ENCODE data around the gene TMEM100.
A peak's percentile ranks its signal among the peaks of the same experiment; 100 is the strongest.

TMEM100 gene

DNA sequence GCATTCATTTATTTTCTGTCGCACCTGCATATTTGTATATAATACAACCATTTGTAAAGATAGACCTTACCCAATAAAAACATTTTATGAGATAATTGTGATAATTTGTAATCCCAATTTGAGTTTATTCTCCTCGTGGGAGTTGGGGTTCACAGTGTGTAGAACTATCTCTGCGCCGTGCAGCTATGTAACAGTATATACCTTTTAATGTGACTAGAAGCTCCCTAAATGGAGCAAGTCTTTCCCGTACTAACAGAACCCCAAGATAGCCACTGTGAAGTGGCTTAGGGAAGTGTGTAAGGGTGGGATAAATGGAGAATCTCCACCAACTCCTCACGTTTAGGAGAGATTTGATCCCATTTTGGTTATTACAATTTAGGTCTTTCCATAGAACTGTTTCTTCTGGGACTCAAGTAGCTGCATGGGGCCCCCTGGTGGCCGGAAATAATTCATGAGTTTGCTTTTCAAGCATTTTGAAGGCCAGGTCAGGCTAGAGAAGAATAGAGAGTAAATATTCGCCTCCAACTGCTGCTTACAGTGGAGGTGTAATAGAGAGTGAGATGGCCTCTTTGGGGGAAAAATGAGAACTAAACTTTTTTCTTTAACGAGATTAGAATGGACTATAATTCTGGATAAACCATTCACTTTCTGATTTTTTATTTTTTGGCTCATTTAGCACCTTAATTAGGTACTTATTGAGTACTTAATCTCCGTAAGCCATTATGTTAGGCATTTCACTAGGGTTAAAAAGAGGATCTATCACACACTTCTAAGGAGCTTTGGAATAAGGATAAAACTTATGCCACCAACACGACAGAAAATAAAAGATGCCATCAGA lies 4.5 kb downstream of the TMEM100 start:
- peak; percentile 50 for DNase-seq (ENCODE audit: low read depth)

DNA sequence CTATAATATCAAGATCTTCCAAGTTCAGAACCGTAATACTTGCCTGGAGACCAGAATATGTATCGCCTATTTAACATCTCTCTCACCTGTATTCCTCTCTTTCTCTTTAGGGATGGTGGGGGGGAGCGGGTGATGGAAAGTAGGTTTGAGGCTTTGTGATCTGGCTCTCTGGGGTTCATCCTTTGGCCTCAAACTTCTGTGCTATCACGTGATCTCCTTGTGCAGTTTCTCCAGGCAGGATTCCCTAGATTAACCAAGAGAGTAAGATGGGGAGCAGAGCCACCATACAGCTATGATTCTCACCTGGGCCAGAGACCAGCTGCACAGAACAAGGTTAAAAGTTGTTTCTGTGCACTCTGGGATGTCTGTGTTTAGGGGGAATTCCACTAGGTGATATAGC lies 5.2 kb downstream of the TMEM100 start:
- DNase-seq (ENCODE audit: low read depth): no peak

DNA sequence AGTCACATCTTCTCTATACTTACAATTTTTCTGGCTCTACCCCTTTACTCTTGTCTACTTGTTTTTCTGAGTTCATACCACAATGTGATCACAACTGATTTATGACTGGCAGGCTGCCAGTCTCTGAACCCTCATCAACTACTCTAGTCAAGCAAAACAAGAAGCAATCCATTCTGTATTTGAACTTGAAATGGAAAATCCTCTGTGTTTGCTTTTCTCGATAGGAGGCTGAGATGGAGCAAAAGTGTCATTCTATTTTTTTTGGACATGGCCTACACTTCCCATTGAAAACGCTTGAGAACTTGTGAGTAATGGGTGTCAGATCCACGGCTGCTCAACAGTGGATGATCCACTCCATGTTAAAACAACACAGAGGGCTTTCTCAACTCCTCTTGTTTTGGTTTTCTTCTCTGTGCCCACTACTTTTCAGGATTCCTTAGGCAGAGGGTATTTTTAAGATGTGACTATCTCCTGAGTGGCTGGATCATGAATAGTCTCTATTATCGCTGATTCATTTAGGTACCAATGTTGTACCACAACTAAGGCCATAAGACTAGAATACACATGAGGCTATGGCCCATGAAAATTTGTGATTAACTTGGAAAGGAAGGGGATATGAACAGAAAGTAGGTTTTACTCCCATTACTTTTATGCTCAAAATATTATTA lies 11.7 kb downstream of the TMEM100 start:
- no peak for DNase-seq (ENCODE audit: low read depth)

DNA sequence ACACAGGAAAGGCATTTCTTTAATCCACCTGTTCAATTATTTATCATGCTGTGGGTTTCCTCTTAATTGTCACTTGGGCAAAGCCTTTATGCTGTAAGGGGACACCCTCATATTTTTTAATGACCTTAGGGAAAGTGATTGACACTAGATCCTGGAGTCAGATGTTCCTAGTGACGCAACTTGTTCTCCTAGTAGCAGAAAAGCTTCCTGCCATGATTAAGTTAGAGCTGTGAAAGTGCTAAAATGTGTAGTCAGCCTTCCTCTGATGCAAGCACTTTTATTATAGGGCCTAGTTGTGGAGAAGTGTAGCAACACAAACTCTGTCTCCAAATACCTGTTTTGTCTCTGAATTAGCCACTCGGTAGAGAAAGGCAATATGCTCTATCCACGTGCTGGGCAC lies 12.3 kb downstream of the TMEM100 start:
- no peak for DNase-seq (ENCODE audit: low read depth)

DNA sequence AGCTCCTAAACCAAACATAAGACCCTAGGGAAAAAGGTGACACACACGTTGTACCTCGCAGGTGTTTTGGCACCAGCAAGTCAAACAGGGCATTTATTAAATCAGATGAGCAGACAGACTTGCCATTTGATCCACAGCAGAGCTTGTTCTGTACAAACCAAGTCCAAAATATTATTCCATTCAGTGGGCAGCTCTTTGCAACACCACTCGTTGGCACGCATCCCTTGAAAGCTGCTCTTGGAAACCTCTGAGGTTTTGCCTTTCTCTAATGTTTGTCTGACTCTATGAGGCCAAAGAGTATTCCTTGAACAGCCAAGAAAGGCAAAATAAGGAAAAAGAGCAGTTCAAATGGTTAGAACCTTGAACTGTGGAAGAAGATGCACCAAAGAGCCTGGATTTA lies 12.7 kb downstream of the TMEM100 start:
- no peak for DNase-seq (ENCODE audit: low read depth)

DNA sequence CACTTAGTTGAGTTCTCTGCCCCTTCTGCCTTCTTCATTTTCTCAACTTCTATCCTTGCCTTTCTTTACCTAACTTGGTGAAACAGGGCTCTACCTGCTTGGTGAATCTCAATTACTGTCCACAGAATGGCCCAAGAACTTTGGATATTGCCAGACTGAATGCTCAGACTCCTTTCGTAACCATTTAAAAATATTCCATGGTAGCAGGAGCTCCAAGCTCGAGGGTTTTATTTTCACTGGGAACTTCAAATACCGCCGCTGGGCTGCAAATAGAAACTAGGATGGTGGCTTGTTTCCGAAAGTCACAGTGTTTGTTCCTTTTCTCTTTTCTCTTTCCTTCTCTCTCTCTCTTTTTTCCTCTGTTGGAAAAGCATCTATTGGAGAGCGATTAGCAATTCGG lies 13.2 kb downstream of the TMEM100 start:
- DNase-seq (ENCODE audit: low read depth): no peak

DNA sequence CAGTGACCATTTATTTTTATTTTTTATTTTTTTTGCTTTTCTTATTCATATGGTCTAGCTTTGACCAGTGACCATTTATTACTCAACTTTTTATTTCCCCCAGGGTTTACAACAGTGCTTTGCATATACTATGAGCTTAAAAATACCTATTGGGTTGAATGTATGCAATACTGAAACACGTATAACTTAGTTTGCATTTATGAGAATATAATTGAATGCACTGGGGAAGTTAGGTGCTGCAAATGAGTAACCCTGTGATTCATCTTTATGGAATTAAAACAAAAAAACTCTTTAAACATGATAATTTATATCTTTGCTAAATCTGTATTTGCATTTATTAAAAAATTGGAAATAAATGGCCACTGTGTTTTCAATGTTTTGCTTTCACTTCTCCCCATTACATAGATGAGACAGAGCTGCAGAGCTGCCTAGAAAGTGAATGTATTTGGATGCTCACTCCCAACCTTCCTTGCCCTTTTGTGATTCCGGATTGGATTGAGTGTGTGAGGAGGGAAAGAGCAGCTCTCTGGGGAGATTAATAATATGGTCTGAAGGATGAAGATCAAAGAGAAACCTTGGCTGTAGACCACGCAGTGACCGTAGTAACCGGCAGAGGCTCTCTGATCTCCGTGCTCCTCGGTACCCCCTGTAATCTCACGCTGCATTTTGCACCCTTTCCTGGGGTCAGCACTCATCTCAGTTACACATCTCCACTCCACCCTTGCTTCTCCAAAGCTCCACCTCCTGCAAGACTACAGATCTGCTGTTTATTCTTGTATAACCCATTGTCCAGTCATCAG lies 14.3 kb downstream of the TMEM100 start:
- no peak for DNase-seq (ENCODE audit: low read depth)

DNA sequence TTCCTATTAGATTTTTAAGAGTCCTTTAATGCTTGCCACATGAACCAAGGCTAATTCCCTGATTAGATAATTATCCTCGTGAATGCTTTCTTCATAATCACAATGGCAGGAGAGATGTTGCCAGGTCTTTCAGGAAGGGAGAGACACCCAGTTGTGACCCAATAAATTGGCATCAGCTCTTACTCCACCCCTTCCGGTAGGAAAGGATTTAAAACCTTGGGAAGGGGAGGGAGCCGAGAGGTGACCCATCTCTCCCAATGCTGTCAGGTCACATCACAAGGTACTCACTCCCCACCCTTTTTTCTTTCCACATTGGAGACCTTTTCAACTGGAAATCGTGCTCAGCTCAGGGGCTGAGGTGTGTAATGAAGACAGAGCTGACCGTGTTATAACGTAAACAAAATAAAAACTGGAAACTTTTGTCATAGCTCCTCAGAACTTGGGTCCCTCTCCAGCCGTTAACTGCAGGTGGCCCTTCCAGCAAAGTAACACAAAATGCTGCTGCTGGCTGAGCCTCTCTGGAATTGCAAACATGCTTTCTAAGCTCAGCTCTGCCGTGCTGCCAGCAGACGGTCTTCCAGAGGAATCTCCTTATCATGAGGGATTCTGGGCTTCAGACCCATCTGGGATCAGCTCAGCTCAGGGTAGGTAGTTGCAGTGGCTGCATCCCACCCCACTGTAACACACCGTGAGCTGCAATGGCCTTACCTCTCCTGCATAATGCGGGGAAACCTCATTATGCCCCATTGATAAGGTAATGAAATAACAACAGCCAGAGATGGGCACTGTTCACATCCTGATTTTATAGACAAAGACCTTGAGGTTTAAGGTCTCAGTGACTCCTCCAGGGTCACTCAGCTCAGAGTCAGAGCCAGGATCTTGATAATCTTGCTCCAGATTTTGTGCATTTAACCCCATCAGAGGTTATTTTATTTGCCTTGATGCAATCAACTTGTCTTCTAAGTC lies 15.6 kb downstream of the TMEM100 start:
- no peak for DNase-seq (ENCODE audit: low read depth)

DNA sequence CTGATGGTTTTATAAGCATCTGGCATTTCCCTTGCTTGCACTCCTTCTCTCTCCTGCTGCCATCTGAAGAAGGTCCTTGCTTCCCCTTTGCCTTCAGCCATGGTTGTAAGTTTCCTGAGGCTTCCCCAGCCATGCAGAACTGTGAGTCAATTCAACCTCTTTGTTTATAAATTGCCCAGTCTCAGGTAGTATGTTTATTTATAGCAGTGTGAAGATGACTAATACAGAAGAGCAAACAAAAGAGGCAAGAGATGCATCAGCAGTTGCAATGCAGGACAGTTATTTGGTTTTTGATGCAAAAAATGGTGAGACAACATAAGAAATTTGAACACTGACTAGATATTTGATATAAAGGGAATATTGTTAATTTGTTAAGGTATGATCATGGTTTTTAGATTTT lies 16.8 kb downstream of the TMEM100 start:
- DNase-seq (ENCODE audit: low read depth): no peak

DNA sequence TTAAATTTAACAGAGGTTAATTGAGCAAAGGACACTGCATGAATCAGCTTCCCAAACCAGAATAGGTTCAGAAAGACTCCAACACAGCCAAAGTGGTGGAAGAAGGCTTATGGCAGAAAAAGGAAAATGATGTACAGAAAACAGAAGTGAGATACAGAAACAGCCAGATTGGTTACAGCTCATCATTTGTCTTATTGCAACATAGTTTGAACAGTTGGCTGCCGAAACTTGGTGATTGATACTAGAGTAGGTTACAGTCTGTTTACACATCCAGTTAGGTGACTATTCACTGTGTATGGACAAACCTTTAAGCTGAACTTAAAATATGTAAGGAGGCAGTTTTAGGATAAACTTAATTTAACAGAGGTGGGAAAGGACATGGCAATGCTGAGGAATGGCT lies 18.3 kb downstream of the TMEM100 start:
- DNase-seq (ENCODE audit: low read depth): no peak

DNA sequence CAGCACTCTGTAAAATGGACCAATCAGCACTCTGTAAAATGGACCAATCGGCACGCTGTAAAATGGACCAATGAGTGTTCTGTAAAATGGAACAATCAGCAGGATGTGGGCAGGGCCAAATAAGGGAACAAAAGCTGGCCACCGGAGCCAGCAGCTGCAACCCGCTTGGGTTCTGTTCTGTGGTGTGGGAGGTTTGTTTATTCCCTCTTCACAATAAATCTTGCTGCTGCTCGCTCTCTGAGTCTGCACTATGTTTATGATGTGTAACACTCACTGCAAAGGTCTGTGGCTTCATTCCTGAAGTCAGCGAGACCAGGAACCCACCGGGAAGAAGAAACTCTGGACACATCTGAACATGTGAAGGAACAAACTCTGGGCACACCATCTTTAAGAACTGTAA lies 20.5 kb downstream of the TMEM100 start:
- DNase-seq (ENCODE audit: low read depth): no peak

DNA sequence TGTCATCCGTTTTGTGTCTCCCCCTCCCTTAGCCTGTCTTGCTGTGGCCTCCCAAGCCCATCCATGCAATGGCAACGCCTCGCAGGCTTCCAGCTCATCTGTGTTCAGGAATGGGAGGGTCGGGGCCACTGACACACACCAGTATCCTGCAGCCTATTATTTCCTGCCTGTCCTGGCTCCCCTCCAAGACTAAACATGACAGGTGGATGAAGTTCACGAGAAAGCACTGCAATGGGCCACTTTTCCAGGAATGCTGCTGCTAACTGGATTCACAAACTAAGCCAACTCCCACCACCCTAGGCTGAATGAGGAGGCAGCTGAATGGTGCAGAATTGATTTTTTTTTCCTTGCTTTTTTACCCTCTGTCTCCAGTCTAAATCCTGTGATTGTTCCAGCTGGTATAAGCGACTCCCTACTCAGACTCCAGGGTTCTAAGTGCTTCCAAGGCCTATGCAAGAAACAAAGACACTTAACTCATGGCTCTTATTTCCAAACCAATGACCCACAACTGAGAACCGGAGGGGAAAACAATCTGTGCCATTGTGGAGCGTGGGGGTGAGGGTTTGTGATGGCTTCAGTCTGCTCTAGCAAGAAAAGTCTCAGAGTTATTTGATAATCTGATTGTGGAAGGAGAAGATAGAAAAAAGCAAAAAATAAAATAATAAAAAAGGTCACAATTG lies 23.3 kb downstream of the TMEM100 start:
- DNase-seq (ENCODE audit: low read depth): no peak

DNA sequence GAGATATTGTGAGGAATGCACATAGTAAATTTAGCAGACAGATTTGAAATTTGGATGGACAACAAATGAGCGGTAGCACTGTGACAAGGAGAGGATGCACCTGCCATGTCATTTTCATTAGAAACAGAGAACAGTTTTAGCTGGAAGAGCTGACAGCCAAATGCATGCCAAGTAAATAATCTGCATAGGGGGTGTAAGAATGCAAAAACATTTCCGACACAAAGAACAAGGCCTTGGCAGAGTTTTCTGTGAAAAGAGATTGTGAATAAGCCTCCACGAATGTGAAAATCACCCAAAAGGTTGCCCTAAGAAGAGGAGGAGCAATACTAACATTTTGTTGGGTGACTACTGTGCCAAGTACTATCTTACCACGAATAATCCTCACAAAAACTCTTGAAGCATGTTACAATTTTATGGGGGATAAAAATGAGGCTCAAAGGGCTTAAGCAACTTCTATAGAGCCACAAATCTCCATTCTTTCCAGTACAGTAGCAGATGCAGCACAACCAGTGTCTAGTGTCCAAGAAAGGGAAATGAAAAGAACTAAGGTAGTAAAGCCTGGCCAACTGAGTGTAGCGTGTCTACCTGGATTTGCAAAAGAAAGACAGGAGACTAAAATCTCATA lies 28.3 kb downstream of the TMEM100 start:
- DNase-seq (ENCODE audit: low read depth): no peak

DNA sequence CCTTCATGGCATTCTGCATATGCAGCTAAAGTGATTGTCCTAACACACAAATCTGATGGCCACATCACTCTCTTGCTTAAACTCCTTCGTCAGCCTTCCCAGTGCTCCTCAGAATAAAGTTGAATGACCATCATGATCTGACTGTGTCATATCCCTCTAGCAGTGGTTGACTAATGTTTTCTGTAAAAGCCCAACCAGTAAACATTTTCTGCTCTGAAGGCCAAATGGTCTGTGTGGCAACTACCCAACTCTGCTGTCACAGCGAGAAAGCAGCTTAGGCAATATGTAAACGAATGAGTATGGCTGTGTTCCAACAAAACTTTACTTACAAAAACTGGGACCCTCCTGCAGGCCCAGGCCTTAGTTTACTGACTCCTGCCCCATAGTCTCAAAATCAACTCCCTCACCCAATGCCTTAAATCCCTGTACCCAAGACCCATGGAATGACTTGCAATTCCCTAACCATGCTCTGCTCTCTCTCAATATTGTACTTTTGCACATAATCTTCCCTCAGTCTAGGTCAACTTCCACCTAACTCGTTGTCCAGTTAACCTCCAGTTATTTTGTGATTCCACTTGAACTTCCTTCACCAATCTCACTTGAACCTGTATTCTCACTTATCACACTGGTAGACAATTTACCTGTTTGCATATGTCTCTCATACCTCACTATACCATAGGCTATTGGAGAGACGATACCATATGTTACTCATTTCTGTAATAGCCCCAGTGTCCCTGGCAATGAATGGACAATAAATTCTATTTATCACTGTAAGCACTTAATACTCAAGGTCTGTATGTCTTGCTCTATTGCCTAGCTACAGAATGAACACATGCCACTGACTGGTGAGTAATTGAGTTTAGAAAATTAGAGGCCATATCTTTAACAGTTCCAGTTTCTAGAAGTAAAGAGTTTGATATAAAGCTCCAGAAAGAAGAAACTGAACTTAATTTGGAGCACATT lies 29.1 kb downstream of the TMEM100 start:
- DNase-seq (ENCODE audit: low read depth): no peak

DNA sequence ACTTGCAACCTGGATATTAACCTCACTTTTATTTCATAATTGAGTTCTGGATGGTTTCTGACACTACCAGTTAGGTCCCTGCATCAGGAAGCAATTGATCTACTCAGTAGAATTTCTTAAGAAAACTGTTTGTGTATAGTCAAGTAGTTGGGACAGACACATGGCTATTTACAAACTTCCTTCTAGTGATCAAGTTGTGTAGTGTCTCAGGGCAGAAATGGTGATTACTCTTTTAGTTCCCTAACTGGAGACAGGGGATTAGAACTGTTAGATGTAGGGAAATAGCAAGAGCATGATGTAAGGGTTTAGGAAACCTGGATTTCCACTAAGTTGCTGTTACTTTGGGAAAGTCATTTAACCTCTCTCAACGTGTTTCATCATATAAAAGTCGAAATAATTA lies 30.4 kb downstream of the TMEM100 start:
- no peak for DNase-seq (ENCODE audit: low read depth)

DNA sequence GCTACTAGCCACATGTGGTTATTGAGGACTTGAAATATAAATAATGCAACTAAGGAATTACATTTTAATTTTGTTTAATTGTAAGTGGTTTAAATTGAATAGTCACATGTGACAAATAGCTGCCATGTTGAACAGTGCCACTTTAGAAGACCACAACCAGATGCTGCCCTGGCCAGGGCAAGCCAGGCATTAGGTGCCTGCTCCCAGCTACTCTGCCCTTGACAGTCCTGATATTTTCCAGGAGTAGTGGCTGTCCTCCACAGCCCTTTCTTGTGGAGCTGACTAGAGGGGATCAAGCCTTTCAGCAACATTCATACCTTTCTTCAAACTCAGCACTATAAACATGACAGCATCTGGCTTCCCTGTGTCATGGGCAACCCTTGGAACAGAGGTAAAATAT lies 31.0 kb downstream of the TMEM100 start:
- DNase-seq (ENCODE audit: low read depth): no peak

DNA sequence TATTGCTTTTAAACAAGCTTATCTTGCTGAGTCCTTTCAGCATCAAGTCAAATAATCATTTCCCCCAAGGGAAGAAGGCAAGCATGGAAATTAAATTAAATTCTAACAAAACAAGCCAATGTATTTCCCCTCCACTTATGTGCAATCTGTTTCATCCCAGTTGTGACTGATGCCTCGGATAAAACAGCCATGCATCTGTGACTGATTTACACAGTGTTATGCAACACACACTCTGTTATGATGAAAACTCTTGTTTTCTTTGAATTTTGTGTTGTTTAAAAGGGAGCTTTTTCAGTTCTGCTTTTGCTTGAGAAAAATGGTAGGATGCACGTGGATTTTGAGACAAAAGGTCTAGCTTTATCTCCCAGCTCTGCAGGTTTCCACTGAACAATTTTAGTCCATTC lies 32.6 kb downstream of the TMEM100 start:
- no peak for DNase-seq (ENCODE audit: low read depth)

DNA sequence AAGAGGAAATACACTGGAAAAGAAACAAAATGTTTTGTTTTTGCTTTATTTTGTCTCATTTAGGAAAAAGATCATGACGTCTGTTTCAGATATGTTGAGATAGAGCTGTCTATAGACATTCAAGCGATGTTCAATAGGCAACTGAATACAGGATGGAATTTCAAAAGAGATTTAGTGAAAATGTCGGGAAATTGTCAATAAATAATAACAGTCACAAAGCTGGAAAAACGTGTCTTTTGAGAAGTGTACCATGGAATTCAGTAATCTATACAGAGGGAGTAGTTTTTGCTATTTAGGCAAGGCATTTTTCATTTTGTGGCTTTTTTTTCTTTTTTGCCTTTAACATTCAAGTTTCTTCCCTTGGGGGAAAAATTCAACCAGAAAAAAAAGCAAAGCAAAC lies 33.0 kb downstream of the TMEM100 start:
- no peak for DNase-seq (ENCODE audit: low read depth)

DNA sequence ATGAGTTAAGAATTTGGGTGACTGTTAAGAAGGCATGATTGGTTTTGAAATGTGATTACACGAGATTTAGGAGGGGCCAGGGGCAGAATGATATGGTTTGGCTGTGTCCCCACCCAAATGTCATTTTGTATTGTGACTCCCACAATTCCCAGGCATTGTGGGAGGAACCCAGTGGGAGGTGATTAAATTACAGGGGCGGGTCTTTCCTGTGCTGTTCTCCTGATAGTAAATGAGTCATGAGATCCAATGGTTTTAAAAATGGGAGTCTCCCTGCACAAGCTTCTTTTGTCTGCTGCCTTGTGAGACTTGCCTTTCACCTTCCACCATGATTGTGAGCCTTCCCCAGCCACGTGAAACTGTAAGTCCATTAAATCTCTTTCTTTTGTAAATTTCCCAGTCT lies 34.6 kb downstream of the TMEM100 start:
- DNase-seq (ENCODE audit: low read depth): no peak

DNA sequence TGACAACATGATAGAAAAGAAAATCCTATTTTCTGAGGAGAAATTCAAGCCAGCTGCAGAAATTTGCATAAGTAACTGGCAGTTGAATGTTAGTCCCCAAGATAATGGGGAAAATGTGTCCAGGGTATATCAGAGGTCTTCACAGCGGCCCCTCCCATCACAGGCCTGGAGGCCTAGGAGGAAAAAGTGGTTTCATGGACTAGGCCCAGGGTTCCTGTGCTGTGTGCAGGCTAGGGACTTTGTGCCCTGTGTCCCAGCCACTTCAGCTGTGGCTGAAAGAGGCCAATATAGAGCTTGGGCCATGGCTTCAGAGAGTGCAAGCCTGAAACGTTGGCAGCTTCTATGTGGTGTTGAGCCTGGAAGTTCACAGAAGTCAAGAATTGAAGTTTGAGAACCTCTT lies 35.6 kb downstream of the TMEM100 start:
- no peak for DNase-seq (ENCODE audit: low read depth)
